GM18858 (cell line): Measurements from ENCODE around the gene LRPAP1.
"Not testable (repeated sequence)": the region's sequence is repeated elsewhere in the genome, so short reads cannot be mapped to it uniquely, and the experiment has no call there.

ENCODE experiments used
- ATAC-seq: cut with Tn5 transposase; IDR thresholded peaks from one replicate; pipeline ENCODE4 v1.9.1; 2021; ENCODE audit not compliant: unreplicated experiment

Gene LRPAP1, protein sequence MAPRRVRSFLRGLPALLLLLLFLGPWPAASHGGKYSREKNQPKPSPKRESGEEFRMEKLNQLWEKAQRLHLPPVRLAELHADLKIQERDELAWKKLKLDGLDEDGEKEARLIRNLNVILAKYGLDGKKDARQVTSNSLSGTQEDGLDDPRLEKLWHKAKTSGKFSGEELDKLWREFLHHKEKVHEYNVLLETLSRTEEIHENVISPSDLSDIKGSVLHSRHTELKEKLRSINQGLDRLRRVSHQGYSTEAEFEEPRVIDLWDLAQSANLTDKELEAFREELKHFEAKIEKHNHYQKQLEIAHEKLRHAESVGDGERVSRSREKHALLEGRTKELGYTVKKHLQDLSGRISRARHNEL

DNA sequence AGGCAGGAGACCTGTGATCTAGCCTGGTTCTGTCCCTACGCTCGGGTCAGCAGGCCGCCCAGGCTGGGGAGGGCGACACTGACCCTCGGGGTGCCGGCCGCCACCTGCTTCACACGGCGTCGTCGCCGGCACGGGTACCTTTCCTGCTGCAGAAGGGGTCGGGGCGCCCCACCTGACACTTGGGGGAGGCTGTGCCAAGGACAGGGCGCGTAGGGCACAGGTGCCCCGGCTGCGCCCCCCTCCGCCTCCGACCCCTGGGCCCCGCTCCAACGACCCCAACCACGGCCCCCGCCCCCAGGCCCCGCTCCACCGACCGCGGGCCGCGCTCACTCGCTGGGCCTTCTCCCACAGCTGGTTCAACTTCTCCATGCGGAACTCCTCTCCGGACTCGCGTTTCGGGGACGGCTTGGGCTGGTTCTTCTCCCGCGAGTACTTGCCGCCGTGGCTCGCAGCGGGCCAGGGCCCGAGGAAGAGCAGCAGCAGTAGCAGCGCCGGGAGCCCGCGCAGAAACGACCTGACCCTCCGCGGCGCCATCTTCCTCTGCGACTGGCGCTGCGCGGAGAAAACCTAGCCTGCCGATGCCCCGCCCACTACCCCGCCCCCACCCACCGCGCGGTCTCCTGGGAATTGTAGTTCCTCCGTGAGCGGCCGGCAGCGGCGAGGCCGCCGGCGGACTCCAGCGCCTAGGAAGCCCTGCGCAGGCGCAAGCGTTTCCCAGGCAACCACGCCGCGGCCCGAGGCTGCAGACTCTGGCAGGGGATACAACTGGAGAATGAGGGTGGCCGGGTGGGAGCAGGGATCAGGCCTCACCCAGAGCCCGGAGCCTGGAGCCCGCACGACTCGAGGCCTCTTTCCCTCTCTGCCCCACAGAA lies at the start of gene LRPAP1:
Gene LRPAP1 (minus strand): TSS at position 544 of the 872 bp plus-strand sequence. CDS start 10 bp downstream, at position 534.
- ATAC-seq = peak; percentile 84

DNA sequence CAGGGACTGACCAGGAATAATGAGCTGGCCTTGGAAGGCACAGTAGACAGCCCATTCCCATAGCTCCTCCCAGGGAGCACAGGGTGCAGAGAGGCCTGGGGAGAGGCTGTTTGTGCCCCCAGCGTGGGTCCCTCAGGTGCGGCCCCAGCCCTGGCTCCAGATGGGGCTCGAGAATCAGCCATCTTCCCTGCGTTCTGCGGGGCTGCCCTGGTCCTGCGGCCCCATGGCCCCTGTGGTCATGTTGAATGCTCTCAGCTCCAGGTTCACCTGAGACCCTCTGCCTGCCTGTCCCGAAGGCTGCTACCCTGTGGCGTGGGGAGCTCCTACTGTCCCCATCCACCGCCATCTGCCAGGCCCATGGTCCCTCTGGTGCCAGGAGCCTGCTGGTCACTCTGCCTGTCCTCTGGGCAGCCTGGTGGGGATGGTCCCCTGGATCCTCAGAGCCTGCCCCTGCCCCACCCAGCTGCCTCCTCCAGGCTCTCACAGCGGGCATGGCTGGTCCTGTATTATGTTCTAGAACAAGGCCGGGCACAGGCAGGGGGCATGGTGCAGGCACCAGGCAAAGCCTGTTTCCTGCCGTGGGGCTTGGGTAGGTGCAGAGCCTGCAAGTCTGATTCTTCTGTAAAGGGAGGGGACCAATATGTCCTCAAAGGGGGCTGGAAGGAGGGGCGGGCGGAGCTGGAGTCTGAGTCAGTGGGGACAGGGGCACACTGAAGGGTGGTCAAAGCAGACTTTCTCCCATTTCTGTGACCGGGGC lies 49.3 kb upstream of the LRPAP1 start:
- not testable (repeated sequence) for ATAC-seq

- ATAC-seq = not testable (repeated sequence)
Measured at GRCh38 chr4:3580859-3581258, 48.6 kb upstream of the LRPAP1 start.

DNA sequence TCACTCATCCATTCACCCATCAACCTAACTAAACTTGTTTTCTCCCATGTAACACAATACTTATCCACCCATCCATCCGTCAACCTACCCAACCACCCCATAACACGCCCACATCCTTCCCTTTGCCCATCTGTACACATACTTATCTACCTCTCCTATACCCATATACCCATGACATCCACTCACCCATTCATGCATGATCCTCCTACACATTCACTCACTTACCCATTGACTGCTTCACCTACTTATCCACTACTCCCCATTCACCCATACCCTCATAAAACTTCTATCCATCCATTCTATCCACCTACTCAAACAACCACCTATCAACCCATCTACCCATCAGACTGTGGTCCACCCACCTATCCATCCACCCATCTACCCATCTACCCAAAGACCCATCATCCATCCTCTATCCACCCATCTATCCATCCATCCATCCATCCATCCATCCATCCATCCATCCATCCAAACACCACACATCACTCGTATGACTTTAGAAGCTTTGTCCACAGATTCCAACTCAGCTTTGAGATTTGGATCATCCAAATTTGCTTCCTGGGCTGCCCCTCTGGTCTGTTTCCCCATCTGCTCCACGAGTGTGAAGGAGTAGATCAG lies 46.4 kb upstream of the LRPAP1 start:
- ATAC-seq = not testable (repeated sequence)

DNA sequence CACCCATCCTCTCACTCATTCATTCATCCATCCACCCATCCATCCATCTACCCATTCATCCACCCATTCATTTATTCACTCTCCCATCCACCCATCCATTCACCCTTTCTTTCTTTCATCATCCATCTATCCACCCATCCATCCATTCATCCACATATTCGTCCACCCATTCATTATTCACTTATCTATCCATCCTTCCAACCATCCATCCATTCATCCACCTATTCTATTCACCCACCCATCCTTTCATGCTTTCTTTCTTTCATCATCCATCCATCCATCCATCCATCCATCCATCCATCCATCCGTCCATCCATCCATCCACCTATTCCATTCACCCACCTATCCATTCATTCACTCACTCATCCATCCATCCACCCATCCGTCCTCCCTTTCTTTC lies 45.8 kb upstream of the LRPAP1 start:
- not testable (repeated sequence) for ATAC-seq

DNA sequence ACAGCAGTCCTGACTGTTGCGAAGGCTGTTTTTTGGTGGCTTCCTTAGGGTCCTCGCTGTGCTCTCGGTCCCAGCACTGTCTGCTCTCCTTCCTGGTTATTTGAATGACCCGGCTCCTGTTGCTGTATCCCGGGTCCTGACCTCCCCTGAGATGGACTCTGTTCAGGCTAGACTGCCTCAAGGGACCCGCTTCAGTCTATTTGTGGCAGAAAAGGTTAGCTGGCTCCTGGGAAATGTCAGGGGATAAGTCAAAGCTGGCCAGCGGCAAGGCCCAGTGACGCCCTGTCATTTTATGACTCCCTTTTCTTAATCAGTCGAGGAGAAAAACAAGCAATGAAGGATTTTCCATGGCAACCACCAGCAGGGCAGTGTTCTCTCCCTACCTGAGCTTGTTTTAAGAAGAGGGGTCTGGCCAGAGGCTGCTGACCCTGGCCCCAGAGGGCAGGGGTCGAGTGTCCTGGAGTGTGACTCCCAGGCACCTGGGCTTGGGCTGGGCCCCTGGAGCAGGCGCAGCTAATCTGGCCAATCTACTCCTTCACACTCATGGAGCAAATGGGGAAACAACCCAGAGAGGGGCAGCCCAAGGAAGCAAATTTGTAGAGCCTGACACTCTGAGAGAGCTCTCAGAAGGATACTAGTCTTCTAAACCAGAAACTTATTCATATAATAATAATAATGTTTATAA lies 45.1 kb upstream of the LRPAP1 start:
- not testable (repeated sequence) for ATAC-seq

GRCh38 chr4:3576533-3577207 lies 44.4 kb upstream of the LRPAP1 start:
- not testable (repeated sequence) for ATAC-seq

- not testable (repeated sequence) for ATAC-seq
Measured at GRCh38 chr4:3575426-3576369, 43.5 kb upstream of the LRPAP1 start.

DNA sequence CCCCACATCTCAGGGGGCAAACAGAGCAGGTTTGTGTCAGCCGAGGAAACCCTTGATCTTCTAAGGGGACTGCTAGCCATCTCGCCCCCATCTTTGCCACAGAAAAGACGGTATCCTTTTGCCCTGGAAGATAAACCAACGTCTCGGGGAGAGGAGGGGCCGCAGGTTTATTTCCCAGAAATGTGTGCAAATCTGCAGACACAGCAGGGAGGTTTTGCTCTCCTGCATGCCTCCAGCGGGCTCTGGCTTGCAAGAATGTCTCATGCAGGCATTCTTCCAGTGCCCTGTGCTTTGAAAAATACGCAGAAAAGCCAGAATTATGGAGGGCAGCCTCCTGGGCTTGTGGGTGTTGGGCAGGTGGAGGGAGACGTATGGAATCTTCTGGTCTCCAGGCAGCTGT lies 42.6 kb upstream of the LRPAP1 start:
- not testable (repeated sequence) for ATAC-seq

DNA sequence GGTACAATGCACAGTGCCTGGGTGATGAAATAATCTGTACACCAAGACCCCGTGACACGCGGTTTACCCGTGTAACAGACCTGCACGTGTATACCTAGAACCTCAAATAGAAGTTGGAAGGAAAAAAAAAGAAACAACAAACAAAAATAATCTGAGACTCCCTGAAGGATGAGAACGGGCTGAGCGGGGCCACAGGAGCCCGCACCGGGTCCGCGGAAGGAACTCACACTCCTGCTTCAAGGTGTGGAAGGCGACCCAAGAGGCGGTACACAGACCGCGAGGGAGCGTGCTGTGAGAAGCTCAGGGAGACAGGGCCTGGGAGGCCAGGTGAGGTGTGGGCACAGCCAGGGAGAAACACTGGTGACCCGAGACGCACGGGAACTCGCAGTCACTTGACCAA lies 42.1 kb upstream of the LRPAP1 start:
- not testable (repeated sequence) for ATAC-seq

DNA sequence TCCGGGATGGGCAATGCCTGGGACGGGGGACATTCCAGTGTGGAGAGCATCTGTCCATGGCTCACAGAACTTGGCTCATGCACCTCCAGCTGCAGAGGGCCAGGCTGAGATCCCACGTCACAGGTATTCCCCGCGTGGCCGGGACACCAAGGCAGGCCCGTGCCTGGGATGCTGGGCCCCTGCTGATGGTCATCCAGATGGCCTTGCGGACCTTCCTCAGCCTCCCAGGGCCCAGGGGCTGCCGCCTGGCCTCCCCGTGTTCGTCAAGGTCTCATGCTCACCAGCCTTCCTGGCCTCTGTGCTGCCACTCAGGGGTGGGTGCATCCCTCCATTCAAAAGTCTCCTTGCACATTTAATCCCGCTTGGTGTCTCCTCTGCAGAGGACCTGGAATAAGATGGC lies 40.9 kb upstream of the LRPAP1 start:
- ATAC-seq = no peak

DNA sequence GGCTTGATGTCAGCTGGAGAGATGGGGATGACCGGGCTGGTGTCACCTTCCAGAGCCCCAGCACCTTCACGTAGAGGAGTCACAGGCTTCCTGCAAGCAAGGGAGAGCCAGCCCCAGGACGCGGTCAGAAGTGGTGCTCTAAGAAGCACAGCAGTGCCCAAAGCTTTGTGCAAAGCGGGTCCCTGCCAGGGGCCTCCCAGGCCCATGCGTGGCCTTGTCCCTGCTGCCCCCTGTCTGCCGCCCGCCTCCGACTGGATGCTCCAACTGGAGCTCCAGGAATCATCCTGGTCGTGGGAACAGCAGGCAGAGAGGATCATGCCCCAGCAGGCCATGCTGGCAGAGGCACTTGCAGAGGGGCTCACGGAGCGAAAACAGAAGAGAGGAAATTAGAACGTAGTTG lies 40.1 kb upstream of the LRPAP1 start:
- ATAC-seq = no peak

DNA sequence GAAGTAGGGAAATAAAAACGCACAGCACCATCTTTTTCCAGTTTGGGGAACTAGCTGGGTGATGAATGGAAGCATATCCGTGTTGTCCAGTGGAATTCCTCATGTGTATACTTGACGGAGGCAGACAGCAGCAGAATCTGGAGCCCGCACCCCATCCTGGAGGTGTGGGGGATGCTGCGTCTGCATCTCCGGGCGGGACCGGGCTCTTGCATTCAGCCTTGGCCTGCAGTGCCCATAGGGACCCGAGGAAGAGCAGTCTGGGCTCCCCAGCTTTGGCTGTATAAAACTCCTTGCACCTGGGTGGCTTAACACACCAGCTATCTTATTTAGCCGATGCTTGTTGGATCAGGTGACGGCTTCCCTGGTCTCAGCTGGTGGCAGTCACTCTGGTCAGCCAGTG lies 39.7 kb upstream of the LRPAP1 start:
- ATAC-seq = no peak

- not testable (repeated sequence) for ATAC-seq
Measured at GRCh38 chr4:3570923-3571322, 38.7 kb upstream of the LRPAP1 start.

DNA sequence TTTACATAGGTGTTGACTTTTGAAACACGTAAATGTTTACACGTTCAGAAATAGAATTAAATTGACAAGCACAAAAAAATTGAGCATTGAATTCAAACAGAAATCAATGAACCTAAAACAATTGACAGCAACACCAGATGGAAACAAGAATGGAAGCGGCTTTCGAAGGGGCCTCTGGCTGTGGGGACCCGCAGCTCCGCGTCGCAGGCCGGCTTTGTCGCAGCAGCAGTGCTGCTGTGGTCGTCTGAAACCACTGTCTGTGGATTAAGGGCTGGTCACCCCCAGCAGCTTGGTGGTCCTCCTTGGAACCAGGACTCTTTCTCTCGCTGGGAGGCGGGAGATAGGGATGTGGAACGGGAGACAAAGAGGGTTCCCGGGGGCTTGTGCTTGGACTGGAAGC lies 37.4 kb upstream of the LRPAP1 start:
- ATAC-seq = not testable (repeated sequence)

- not testable (repeated sequence) for ATAC-seq
Measured at GRCh38 chr4:3566701-3567100, 34.5 kb upstream of the LRPAP1 start.

GRCh38 chr4:3566301-3566700 lies 34.1 kb upstream of the LRPAP1 start:
- ATAC-seq = not testable (repeated sequence)

- ATAC-seq = not testable (repeated sequence)
Measured at GRCh38 chr4:3564948-3565347, 32.7 kb upstream of the LRPAP1 start.
